ENCODE measurements around the gene ZNF692.
"Not testable (repeated sequence)": the region's sequence is repeated elsewhere in the genome, so short reads cannot be mapped to it uniquely, and the experiment has no call there.

Gene ZNF692, protein sequence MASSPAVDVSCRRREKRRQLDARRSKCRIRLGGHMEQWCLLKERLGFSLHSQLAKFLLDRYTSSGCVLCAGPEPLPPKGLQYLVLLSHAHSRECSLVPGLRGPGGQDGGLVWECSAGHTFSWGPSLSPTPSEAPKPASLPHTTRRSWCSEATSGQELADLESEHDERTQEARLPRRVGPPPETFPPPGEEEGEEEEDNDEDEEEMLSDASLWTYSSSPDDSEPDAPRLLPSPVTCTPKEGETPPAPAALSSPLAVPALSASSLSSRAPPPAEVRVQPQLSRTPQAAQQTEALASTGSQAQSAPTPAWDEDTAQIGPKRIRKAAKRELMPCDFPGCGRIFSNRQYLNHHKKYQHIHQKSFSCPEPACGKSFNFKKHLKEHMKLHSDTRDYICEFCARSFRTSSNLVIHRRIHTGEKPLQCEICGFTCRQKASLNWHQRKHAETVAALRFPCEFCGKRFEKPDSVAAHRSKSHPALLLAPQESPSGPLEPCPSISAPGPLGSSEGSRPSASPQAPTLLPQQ

DNA sequence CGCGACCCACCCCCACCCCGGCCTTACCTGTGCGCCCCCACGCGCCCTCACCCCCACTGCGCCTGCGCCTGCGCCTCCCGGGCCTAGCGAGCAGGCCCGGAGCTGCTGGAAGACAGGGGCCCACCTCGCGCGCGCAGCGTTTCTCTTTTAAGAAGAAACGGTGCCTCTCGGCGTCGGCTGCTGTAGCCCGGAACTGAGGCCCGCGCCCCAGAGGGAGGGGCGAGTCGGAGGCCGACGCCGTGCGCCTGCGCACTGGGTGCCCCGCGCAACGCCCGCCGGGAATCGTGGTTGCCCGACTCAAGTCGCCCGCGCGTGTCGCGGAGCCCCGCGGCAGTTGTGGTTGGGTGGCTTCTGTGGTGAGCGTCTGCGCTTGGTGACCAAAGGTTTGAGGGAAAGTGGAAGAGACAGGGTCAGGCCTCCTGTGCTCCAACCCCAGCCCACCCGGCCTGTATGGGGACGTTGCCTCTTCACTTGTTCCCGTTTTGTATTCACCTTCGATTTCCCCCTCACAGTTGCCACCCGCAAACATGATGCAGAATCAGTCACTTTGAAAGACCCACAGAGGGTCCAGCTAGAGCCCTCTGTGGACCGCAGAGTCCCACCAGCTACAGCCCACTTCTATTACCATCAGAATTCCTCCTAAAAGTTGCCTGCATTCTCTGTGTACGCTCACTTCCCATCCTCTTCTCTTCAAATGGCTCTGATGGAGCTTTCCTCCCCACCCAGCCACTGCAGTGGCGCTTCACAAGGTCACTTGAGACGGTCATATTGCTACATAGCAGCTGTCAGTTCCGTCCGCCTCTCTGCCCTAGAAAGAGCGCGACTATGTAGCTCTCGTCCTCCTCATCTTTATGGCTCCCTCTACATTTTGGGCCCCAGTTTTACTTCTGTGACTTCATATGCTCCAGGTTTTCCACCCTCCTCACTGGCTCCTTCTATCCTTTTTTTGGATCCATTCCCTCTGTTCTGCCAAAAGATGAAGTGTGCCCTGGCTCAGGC lies at the start of gene ZNF692:
TSS of gene ZNF692 (minus strand) at position 195 of the 999 bp plus-strand sequence. CDS start 776 bp downstream, outside the sequence.
- in situ Hi-C loops (cut with MboI; ENCODE audit: low sequenced_read_pairs), result no loop called here

DNA sequence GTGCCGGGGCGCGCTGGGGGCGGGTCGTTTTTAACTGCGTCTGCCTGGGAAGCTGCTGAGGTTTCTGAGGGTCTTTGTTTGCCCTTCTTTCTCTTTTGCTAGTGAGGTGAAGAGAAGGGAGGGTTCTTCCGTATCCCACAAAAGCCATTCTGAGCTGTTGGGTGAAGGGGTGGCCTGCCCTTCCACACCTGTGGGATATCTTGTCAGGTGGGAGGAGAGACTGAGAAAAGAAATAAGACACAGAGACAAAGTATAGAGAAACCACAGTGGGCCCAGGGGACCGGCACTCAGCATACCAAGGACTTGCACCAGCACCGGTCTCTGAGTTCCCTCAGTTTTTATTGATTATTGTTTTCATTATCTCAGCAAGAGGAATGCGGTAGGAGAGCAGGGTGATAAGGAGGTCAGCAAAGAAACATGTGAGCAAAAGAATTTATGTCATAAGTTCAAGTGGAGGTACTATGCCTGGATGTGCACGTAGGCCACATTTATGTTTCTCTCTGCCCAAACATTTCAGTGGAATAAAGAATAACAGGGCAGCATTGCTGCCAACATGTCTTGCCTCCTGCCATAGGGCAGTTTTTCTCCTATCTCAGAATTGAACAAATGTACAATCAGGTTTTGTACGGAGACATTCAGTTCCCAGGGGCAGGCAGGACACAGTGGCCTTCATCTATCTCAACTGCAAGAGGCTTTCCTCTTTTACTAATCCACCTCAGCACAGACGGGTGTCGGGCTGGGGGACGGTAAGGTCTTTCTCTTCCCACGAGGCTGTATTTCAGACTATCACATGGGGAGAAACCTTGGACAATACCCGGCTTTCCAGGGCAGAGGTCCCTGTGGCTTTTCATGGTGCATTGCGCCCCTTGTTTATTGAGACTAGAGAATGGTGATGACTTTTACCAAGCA lies 48.1 kb upstream of the ZNF692 start:
- in situ Hi-C loops (cut with MboI; ENCODE audit: low sequenced_read_pairs), result no loop called here

DNA sequence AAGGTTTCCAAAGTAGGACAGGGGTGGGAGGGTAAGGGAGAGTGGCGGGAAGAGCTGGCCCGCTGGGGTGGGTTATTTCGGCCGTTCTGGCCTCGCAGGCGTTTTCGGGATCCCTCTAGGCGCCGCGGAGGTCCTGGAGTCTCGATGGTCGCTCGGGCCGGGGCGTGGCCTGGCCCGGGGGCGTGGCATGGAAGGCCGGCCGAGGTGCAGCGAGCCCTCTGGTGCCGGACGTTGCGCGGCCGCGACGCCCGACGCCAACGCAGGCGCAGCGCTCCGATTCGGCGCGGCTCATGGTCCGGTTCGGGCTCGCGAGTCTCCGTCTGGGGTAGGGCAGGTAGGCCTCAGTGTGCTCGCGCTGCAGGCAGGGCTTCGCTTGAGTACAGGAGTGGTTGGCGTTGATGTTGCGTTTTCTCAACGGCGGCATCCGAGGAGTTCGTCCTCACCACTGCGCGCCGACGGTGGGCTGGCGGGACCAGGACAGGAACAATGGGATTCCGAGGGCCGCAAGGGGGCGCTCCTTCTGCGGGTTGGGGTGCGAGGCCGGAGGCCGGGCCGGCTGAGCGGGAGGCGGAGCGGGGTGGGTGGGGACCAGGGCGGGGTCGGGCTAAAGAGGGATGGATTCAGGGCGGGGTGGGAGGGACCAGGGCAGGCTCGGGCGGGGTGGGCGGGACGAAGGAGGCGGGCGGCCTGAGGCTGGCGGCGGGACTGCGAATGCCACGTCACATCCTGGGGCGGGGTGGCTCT lies 47.3 kb upstream of the ZNF692 start, which contains the start of gene PGBD2:
TSS of gene PGBD2 (plus strand) at position 227 of the 744 bp plus-strand sequence. CDS start 7,628 bp downstream, outside the sequence.
- in situ Hi-C loops (cut with MboI; ENCODE audit: low sequenced_read_pairs), result no loop called here

DNA sequence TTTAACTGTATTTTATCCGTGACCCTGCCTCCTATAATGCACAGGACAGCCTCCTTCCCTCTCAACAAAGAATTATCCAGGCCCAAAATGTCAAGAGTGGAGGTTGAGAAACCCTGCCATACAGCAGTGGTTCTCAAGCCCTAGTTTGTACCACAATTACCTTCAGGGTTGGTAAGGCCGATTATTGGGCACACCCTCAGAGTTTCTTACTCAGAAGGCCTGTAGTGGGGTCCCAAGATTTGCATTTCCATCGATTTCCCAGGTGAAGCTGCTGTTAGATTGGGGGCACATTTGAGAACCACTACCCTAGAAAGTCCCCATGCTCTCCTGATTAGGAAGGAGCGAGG lies 46.8 kb upstream of the ZNF692 start:
- in situ Hi-C loops (cut with MboI; ENCODE audit: low sequenced_read_pairs), result no loop called here

DNA sequence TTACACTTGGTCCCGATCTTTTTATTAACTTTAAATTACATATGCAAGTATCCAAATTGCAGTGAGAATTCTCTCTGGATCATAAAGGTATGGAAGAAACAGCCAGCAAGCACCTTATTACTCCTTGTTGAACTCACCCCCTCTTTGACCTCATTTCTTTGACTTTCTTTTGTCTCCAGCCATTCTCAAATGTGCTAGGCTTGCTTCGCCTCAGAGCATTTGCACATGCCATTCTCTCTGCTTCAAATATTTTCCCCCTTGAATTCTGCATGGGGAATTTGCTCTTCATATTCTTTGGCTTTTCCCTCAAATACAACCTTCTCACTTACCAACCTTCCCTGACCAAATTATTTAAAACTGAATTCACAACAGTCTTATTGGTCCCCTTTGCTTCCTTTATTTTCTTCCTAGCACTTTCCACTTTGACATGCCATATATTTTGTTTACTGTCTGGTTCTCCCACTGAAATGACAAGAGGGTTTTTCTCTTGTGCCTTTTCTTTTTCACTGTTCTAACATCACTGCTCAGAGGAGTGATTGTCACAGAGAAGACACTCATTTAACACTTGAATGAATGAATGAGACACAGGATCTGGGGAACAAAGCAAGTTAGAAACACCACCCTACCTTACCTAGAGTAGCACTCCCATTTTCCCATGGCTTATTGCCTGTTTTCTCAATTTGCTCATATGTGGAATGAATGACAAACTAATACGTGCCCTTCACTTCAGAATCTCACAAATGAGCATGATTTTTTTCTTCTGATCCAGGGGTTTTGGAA lies 45.7 kb upstream of the ZNF692 start:
- in situ Hi-C loops (cut with MboI; ENCODE audit: low sequenced_read_pairs), result no loop called here

DNA sequence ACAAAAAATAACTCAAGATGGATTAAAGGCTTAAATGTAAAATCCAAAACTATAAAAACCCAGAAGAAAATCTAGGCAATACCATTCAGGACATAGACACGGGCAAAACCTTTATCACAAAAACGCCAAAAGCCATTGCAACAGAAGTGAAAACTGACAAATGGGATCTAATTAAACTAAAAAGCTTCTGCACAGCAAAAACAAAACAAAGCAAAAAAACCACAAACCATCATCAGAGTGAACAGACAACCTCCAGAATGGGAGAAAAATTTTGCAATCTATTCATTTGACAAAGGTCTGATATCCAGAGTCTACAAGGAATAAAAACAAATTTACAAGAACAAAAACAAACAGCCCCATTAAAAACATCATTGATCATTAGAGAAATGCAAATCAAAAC lies 42.7 kb upstream of the ZNF692 start:
- in situ Hi-C loops (cut with MboI; ENCODE audit: low sequenced_read_pairs), result no loop called here

DNA sequence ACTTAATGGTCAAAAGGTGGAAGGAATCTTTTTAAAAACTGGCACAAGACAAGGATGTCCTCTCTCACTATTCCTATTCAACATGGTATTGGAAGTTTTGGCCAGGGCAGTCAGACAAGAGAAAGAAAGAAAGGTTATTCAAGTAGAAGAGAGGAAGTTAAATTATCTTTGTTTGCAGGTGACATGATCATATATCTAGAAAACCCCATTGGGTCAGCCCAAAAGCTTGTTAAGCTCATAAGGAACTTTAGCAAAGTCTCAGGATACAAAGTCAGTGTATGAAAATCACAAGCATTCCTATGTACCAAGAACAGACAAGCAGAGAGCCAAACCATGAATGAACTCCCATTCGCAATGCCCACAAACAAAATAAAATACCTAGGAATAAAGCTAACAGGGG lies 41.8 kb upstream of the ZNF692 start:
- in situ Hi-C loops (cut with MboI; ENCODE audit: low sequenced_read_pairs), result no loop called here

DNA sequence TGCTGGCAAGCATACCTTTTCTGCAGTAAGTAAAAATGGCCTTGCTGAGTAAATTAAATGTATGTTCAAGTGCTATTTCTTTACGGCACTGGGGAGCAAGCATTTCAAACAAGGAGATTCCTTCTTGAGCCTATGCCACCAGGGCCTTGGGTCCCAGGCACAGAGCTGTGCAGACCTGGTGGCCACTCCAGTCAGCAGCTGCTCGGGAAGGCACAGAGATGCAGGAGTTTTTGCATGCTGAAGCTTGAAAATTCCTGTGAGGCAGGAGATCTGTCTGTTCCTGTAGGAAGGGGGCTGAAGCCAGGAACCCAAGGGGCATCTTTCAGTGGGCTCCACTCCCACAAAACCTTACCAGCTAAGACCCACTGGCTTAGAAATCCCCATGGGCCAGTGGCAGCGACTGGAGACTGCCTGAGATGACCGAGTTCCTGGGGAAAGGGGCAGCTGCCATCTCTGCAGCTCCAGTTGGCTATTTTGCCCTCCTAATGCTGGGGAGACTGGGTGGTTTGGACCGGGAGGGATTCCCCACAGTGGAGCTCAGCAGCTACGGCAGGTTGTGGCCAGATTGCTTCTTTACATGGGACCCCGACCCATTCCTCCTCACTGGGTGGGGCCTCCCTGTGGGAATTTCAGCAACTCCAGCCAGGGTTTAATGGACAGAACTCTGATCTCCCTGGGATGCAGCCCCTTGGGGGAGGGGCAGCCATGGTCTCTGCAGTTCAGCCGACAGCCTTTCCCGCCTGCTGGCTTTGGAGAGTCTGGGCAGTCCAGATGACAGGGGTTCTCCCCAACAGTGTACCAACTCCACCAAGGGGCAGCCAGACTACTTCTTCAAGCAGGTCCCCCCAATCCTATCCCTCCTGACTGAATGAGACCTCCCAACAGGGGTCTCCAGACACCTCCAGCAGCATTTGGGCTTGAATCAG lies 38.8 kb upstream of the ZNF692 start:
- in situ Hi-C loops (cut with MboI; ENCODE audit: low sequenced_read_pairs), result no loop called here

DNA sequence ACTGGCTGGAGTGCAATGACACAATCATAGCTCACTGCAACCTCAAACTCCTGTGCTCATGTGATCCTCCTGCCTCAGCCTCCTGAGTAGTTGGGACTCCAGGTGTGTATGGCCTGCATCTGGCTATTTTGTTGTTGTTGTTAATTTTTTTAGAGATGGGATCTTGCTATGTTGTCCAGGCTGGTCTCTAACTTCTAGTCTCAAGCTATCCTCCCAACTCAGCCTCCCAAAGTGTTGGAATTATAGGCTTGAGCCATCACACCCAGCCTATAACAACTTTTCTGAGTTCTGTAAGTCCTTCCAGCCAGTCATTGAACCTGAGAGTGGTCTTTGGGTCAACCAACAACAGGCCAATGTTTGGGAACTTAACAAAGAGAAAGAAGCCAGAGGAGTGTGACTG lies 36.0 kb upstream of the ZNF692 start:
- in situ Hi-C loops (cut with MboI; ENCODE audit: low sequenced_read_pairs), result no loop called here

DNA sequence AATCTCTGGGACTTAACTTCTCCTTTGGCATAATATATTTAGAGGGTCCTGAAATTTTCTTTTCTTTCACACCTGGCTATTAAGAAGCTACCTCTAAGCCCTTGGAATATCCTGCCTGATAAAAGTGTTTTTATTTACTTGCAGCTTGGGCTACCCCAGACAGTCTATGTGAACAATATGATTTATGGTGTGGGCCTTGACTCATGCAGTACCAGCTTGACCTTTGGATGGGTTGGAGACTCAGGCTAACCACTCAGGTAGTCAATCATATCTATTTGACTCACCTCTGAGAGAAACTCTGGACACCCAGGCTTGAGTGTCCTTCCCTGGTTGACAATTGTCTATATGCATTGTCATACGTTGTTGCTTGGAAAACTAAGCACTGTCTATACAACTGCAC lies 33.7 kb upstream of the ZNF692 start:
- in situ Hi-C loops (cut with MboI; ENCODE audit: low sequenced_read_pairs), result no loop called here

DNA sequence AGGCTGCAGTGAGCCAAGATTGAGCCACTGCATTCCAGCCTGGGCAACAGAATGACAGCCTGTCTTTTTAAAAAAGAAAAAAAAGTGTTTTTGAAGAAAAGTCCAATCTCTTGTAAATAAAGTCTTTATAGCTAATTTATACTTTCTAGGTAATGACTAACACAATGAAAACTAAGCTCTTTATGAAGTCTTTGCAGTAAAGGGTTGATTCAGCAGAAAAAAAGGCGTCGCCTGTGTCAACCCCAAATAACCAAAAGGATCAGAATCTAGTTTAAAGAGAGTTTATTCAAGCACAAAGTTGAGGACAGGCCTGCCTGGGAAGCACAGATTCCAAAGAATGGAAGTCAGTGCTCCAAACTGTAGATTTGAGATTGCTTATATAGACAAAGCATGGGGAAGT lies 32.9 kb upstream of the ZNF692 start:
- in situ Hi-C loops (cut with MboI; ENCODE audit: low sequenced_read_pairs), result no loop called here

DNA sequence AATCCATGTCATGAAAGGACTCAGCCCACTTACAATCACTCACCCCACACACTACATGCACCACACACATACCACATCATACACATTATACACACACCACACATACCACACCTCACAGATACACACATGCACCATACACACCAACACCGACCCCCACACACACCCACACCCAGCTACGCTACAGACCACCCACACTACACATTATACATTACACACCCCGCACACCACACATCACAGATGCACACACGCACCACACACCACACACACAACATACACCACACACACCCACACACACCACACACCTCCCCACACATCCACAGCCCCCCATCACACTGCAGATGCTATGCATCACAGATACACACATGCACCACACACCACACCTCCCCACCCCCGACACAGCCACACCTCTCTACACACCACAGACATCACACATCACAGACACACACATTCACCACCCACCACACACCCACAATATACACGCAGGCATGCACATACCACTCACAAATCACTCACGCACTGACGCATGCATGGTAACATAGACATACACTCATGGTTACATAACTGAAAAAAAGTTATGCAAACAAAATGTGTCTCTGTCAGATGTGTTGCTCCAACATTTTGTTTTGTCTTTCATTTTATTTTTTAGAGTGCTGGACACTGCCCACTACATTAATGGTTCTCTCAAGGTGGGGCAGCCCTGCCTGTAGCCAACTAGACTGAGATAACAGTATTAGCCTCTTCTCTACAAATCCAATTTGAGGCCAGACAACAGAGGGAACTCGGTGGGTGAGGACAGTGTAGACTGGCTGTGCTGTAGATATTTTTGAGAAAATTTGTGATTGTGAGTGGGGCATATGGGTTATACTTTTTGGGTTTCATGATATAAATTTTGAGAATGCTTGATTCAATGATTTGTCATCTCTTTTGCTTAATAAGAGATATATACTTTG lies 31.9 kb upstream of the ZNF692 start:
- in situ Hi-C loops (cut with MboI; ENCODE audit: low sequenced_read_pairs), result no loop called here

DNA sequence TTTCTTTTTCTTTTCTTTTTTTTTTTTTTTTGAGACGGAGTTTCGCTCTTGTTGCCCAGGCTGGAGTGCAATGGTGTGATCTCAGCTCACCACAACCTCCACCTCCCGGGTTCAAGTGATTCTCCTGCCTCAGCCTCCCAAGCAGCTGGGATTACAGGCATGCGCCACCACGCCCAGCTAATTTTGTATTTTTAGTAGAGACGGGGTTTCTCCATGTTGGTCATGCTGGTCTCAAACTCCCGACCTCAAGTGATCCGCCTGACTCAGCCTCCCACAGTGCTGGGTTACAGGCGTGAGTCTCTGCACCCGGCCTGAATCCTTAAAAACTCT lies 31.0 kb upstream of the ZNF692 start:
- in situ Hi-C loops (cut with MboI; ENCODE audit: low sequenced_read_pairs), result not testable (repeated sequence)

DNA sequence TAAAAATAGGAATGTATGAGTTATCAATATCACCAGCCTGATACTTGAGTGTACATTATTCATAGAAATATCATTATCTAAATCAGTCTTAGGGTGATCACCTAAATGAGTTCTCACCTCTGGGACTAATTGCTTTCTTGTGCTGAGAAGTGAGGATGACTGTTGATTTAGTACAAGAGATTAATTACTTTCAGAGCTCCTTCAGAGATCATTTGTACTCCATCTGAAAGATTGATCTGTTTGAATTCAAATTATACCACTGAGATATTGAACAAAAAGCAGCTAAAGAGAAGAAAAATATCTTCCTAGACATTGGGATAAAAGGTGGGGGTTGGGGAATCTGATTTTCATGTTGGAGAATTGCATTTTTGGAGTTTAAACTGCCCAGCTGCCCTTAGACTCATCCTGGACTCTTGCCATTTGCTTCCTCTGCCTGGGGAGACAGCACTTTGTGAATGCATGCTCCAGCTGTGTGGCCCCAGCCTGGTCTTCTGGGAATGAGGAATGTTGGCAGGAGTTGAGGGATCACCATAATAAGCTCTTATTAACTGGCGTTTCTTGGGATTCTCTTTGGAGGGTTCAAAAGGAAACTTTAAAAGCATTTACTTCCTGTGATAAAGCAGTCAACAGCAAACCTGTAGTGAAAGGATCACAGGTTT lies 27.5 kb upstream of the ZNF692 start:
- in situ Hi-C loops (cut with MboI; ENCODE audit: low sequenced_read_pairs), result no loop called here

DNA sequence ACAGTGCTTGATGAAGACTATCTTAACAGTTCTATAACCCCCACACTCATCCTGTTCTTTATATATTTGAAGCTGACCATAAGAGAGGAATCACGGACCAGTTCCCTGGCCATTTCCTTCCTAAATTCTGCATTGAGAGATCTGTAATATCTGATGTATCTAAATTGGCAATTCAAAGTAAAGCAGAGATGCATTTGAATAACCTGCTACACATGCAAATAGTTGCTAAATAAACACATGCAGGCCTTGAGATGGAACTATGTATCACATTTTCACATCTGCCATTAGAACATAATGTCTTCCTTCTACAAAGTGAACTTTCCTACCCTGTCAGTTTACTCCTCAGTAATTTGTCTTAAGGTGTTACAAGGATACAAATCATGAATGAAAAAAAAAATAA lies 26.8 kb upstream of the ZNF692 start:
- in situ Hi-C loops (cut with MboI; ENCODE audit: low sequenced_read_pairs), result no loop called here

DNA sequence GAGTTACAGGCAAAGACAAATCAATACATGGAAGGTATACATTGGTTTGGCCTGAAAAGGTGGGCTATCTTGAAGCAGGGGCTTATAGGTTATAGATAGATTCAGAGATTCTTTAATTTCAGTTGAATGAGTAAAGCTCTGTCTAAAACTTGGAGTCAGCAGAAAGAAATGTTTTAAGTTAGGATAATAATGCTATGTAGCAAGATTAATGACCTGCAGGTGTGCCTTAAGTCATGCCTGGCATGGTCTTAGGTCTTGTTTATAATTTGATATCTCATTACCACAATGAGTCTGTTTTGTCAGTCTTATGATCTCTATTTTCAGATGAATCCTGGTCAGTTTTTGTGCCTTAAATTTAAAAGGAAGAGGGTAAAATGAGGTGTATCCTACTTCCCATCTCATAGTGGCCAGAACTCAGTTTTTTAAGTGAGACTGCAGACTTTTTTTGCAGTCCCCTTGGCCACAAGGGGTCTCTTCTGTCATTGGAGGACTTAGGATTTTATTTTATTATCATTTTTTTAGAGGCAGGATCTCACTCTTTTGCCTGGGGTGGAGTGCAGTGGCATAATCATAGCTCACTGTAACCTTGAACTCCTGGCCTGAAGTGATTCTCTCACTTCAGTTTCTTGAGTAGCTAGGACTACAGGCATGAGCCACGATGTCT lies 25.9 kb upstream of the ZNF692 start:
- in situ Hi-C loops (cut with MboI; ENCODE audit: low sequenced_read_pairs), result no loop called here
